PFSK-1 (cell line): Measurements from ENCODE around the gene C11orf91.

Source experiments
- FOXP2 ChIP-seq: optimal IDR thresholded peaks from 2 replicates; pipeline ENCODE3; 2011; ENCODE audit warnings: borderline replicate concordance, control low read depth, inconsistent platforms; ENCODE audit not compliant: insufficient read depth; ENCODE audit errors: extremely low read length, extremely low read depth
- POLR2AphosphoS5 ChIP-seq: IDR thresholded peaks from 2 replicates; pipeline ENCODE4 v1.6.1; 2012; ENCODE audit warnings: low read depth, mild to moderate bottlenecking, control low read depth, low read length, moderate library complexity
- REST ChIP-seq, 2 experiments: IDR thresholded peaks; 2 replicates each; pipeline versions ENCODE4 v1.6.1 to v1.8.0; 2011 to 2012; ENCODE audit warnings: low read depth in 2 of 2, low read length in 2 of 2, control low read depth in 1 of 2, inconsistent platforms in 1 of 2, mild to moderate bottlenecking in 1 of 2, moderate library complexity in 1 of 2; ENCODE audit not compliant: insufficient read depth in 1 of 2
- SIN3A ChIP-seq: IDR thresholded peaks from 2 replicates; pipeline ENCODE4 v1.6.1; 2012; ENCODE audit warnings: mild to moderate bottlenecking, low read length, moderate library complexity, borderline replicate concordance; ENCODE audit not compliant: insufficient read depth
- TAF1 ChIP-seq: IDR thresholded peaks from 2 replicates; pipeline ENCODE4 v1.6.1; 2012; ENCODE audit warnings: low read length, control low read depth, borderline replicate concordance; ENCODE audit not compliant: insufficient read depth

Gene C11orf91

GRCh38 chr11:33741806-33742205 is 41.2 kb upstream of the C11orf91 start:
- TF ChIP-seq FOXP2 = no peak
- TF ChIP-seq POLR2AphosphoS5 = no peak
- TF ChIP-seq SIN3A = no peak
- TF ChIP-seq REST (IDR thresholded peaks at IDR 0.05; ENCODE audit: insufficient read depth in 1 of 2, low read depth in 2 of 2, low read length in 2 of 2) = no peak
- TF ChIP-seq TAF1 = no peak

GRCh38 chr11:33737362-33737821 is 36.8 kb upstream of the C11orf91 start:
- TF ChIP-seq POLR2AphosphoS5 = no peak
- TF ChIP-seq FOXP2 = no peak
- TF ChIP-seq REST (IDR thresholded peaks at IDR 0.05; ENCODE audit: insufficient read depth in 1 of 2, low read depth in 2 of 2, low read length in 2 of 2) = no peak
- no peak for TF ChIP-seq TAF1
- no peak for TF ChIP-seq SIN3A

- peak; percentile 20 for TF ChIP-seq FOXP2
- TF ChIP-seq POLR2AphosphoS5 = peak; percentile 83
- TF ChIP-seq REST (IDR thresholded peaks at IDR 0.05; ENCODE audit: insufficient read depth in 1 of 2, low read depth in 2 of 2, low read length in 2 of 2) = no peak
- peak; percentile 81 for TF ChIP-seq TAF1
- 0 out of 2 replicates have a peak, but pooled peaks have one; percentile 13 for TF ChIP-seq SIN3A
Measured at GRCh38 chr11:33736148-33736812, 35.7 kb upstream of the C11orf91 start, which contains the start of gene CD59. CD59 (minus strand) TSS chr11:33736423; CDS start chr11:33722445, 13,978 bp downstream.

- TF ChIP-seq REST (IDR thresholded peaks at IDR 0.05; ENCODE audit: insufficient read depth in 1 of 2, low read depth in 2 of 2, low read length in 2 of 2) (no peak), POLR2AphosphoS5 (no peak), TAF1 (no peak), SIN3A (no peak), FOXP2 (no peak)
Measured at GRCh38 chr11:33735271-33736147, 34.9 kb upstream of the C11orf91 start.
